Measurements from ENCODE around the gene PIP5K1A.
A peak's percentile ranks its signal among the peaks of the same experiment; 100 is the strongest.

The PIP5K1A gene

DNA sequence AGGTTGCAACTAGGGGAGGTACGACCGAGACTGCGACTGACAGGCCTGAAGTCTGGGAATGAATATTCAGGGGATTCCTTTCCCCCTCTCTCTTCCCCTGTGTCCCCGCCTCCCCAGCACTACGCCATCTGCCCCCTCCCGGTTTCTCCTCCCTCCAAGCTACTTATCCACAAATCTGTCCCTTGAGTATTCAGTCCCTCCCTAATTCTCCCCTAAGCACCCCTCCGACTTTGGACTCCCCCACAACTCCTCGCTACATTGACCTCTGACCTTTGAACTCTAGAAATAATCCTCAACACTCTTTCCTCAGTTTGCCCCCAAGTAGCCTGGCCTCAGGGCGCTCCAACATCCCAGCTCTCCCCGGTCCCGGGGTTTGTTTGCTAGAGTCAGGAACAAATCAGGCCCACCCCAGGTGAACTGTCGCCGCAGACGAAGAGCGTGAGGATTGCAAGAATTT is 33.0 kb upstream of the PIP5K1A start:
- TF ChIP-seq NFIC (IDR thresholded peaks at IDR 0.05) (no peak), CREB1 (IDR thresholded peaks at IDR 0.05; ENCODE audit: low read depth) (no peak), YY1 (IDR thresholded peaks at IDR 0.05; ENCODE audit: low read depth) (no peak), TCF12 (IDR thresholded peaks at IDR 0.05; ENCODE audit: low read depth) (no peak), EP300 (IDR thresholded peaks at IDR 0.05; ENCODE audit: borderline replicate concordance) (no peak)
- TF ChIP-seq, protein P1, sequence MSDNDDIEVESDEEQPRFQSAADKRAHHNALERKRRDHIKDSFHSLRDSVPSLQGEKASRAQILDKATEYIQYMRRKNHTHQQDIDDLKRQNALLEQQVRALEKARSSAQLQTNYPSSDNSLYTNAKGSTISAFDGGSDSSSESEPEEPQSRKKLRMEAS (IDR thresholded peaks at IDR 0.05) = no peak

GRCh38 chr1:151165738-151166504 is 32.4 kb upstream of the PIP5K1A start, which contains the start of the genes LYSMD1 and SCNM1:
LYSMD1 (minus strand) TSS chr1:151165902; CDS start chr1:151165258, 644 bp downstream.
SCNM1 (plus strand) TSS chr1:151166144; CDS start chr1:151166153, 9 bp downstream.
- TF ChIP-seq ZBTB7A (IDR thresholded peaks at IDR 0.05; ENCODE audit: low read depth) (no peak), EP300 (IDR thresholded peaks at IDR 0.05; ENCODE audit: borderline replicate concordance) (no peak; the same call in 1 of the 2 replicates), NFIC (IDR thresholded peaks at IDR 0.05) (peak; percentile 10; the same call in 1 of the 2 replicates), TEAD4 (IDR thresholded peaks at IDR 0.05) (peak; percentile 62), CREB1 (IDR thresholded peaks at IDR 0.05; ENCODE audit: low read depth) (peak; percentile 74), REST (IDR thresholded peaks at IDR 0.05; ENCODE audit: low read depth) (peak; percentile 30; the same call in 1 of the 2 replicates), RAD21 (IDR thresholded peaks at IDR 0.05; ENCODE audit: low read depth) (no peak), TCF12 (IDR thresholded peaks at IDR 0.05; ENCODE audit: low read depth) (peak; percentile 77), TAF1 (IDR thresholded peaks at IDR 0.05; ENCODE audit: low read depth) (peak; percentile 46; the same call in 1 of the 2 replicates), EGR1 (IDR thresholded peaks at IDR 0.05) (no peak), FOXM1 (IDR thresholded peaks at IDR 0.05; ENCODE audit: borderline replicate concordance, low read depth) (peak; percentile 59; the same call in 1 of the 2 replicates), CEBPB (IDR thresholded peaks at IDR 0.05) (peak; percentile 48; the same call in 1 of the 2 replicates), YY1 (IDR thresholded peaks at IDR 0.05; ENCODE audit: low read depth) (no peak)
- TF ChIP-seq, protein P1 (IDR thresholded peaks at IDR 0.05) = peak; percentile 82
- TF ChIP-seq, protein P2, sequence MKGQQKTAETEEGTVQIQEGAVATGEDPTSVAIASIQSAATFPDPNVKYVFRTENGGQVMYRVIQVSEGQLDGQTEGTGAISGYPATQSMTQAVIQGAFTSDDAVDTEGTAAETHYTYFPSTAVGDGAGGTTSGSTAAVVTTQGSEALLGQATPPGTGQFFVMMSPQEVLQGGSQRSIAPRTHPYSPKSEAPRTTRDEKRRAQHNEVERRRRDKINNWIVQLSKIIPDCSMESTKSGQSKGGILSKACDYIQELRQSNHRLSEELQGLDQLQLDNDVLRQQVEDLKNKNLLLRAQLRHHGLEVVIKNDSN (IDR thresholded peaks at IDR 0.05) = peak; percentile 53

- no peak for TF ChIP-seq RAD21 (IDR thresholded peaks at IDR 0.05; ENCODE audit: low read depth)
- TF ChIP-seq EP300 (IDR thresholded peaks at IDR 0.05; ENCODE audit: borderline replicate concordance) = no peak
- no peak for TF ChIP-seq TAF1 (IDR thresholded peaks at IDR 0.05; ENCODE audit: low read depth)
- no peak for TF ChIP-seq TEAD4 (IDR thresholded peaks at IDR 0.05)
- TF ChIP-seq, protein P1 (IDR thresholded peaks at IDR 0.05) = no peak
These were observed 31.8 kb upstream of the PIP5K1A start for GRCh38 chr1:151166505-151166956.

- TF ChIP-seq REST (IDR thresholded peaks at IDR 0.05; ENCODE audit: low read depth) = no peak
- no peak for TF ChIP-seq TCF12 (IDR thresholded peaks at IDR 0.05; ENCODE audit: low read depth)
- no peak for TF ChIP-seq FOXM1 (IDR thresholded peaks at IDR 0.05; ENCODE audit: borderline replicate concordance, low read depth)
- no peak for TF ChIP-seq ZBTB7A (IDR thresholded peaks at IDR 0.05; ENCODE audit: low read depth)
- TF ChIP-seq TAF1 (IDR thresholded peaks at IDR 0.05; ENCODE audit: low read depth) = no peak
- no peak for TF ChIP-seq CEBPB (IDR thresholded peaks at IDR 0.05)
- no peak for TF ChIP-seq EP300 (IDR thresholded peaks at IDR 0.05; ENCODE audit: borderline replicate concordance)
- TF ChIP-seq TEAD4 (IDR thresholded peaks at IDR 0.05) = no peak
- TF ChIP-seq NFIC (IDR thresholded peaks at IDR 0.05) = no peak
- no peak for TF ChIP-seq CREB1 (IDR thresholded peaks at IDR 0.05; ENCODE audit: low read depth)
- TF ChIP-seq, protein P2 (IDR thresholded peaks at IDR 0.05) = no peak
- no peak for TF ChIP-seq EGR1 (IDR thresholded peaks at IDR 0.05)
- no peak for TF ChIP-seq YY1 (IDR thresholded peaks at IDR 0.05; ENCODE audit: low read depth)
- TF ChIP-seq, protein P1 (IDR thresholded peaks at IDR 0.05) = no peak
- no peak for TF ChIP-seq RAD21 (IDR thresholded peaks at IDR 0.05; ENCODE audit: low read depth)
These were observed 31.2 kb upstream of the PIP5K1A start for GRCh38 chr1:151167116-151167515.

- TF ChIP-seq, protein P1 (IDR thresholded peaks at IDR 0.05) = no peak
- no peak for TF ChIP-seq ZBTB7A (IDR thresholded peaks at IDR 0.05; ENCODE audit: low read depth)
- TF ChIP-seq TCF12 (IDR thresholded peaks at IDR 0.05; ENCODE audit: low read depth) = no peak
- TF ChIP-seq RAD21 (IDR thresholded peaks at IDR 0.05; ENCODE audit: low read depth) = no peak
- TF ChIP-seq CREB1 (IDR thresholded peaks at IDR 0.05; ENCODE audit: low read depth) = no peak
- no peak for TF ChIP-seq TAF1 (IDR thresholded peaks at IDR 0.05; ENCODE audit: low read depth)
- TF ChIP-seq, protein P2 (IDR thresholded peaks at IDR 0.05) = no peak
- TF ChIP-seq CEBPB (IDR thresholded peaks at IDR 0.05) = no peak
- no peak for TF ChIP-seq FOXM1 (IDR thresholded peaks at IDR 0.05; ENCODE audit: borderline replicate concordance, low read depth)
- TF ChIP-seq TEAD4 (IDR thresholded peaks at IDR 0.05) = no peak
- no peak for TF ChIP-seq NFIC (IDR thresholded peaks at IDR 0.05)
These were observed 27.2 kb upstream of the PIP5K1A start for GRCh38 chr1:151171190-151171589.
